Measurements from ENCODE around the gene FALEC. TPM values are rescaled to one million over a fixed set of nuclear protein-coding genes. Genes with fewer than 3 reads are reported as not detected.

FALEC gene
- total RNA-seq, 4 donors from 2014 or later = not detected

GRCh38 chr1:150558761-150559655, 43.5 kb downstream of the FALEC start:
- TF ChIP-seq EP300 (IDR thresholded peaks at IDR 0.05; ENCODE audit: low read depth) (no peak), POLR2AphosphoS5 (IDR thresholded peaks at IDR 0.05) (no peak), POLR2A (IDR thresholded peaks at IDR 0.05) (no peak)
- TF ChIP-seq, protein P1, sequence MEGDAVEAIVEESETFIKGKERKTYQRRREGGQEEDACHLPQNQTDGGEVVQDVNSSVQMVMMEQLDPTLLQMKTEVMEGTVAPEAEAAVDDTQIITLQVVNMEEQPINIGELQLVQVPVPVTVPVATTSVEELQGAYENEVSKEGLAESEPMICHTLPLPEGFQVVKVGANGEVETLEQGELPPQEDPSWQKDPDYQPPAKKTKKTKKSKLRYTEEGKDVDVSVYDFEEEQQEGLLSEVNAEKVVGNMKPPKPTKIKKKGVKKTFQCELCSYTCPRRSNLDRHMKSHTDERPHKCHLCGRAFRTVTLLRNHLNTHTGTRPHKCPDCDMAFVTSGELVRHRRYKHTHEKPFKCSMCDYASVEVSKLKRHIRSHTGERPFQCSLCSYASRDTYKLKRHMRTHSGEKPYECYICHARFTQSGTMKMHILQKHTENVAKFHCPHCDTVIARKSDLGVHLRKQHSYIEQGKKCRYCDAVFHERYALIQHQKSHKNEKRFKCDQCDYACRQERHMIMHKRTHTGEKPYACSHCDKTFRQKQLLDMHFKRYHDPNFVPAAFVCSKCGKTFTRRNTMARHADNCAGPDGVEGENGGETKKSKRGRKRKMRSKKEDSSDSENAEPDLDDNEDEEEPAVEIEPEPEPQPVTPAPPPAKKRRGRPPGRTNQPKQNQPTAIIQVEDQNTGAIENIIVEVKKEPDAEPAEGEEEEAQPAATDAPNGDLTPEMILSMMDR (IDR thresholded peaks at IDR 0.05) = no peak
- Histone ChIP-seq H3K4me1 (peaks cover 27 to 51% (median 45%) of the 10 kb centered on the region in 4 donors), H3K36me3 (no peaks in the 10 kb centered on the region), H3K27me3 (no peaks in the 10 kb centered on the region), H3K27ac (peak overlapping the region; percentile 98 to 99 (median 98)), H3K4me3 (no peak overlapping the region), H3K9me3 (no peaks in the 10 kb centered on the region)
- WGBS, 2 donors (ENCODE audit: low coverage in 1 of 2) = 85% methylated on average over 28 of the region's 28 CpGs; no CpG with 5 or more reads in 1 of the 2 donors
- intact Hi-C loops (cut with DNase I; ENCODE audit: low total_unique reads) = no loop called here
- peak; percentile 38 for DNase-seq
- in situ Hi-C loops (cut with MboI; ENCODE audit: low pct_ligation_motif_present in 1 of 4, low pct_unique_long_range_greater_than_20kb in 1 of 4, low sequenced_read_pairs in 3 of 4) = no loop called here

DNA sequence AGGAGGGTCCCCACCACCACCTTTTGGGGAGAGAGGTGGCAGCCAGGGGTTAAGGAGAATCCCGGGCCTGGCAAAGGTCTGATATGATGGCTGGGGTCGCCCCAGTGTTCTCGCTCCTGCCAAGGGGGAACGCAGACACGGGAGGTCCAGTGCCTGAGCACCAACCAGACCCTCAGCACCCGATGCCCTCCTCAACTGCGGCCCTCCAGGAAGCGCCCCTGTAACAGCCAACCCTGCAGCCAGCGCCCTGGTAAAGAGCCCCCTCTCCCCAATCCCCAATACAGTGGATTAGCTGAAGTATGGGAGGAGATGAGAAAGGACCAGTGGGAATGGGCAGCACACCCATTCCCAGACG, 44.1 kb downstream of the FALEC start:
- in situ Hi-C loops (cut with MboI; ENCODE audit: low pct_ligation_motif_present in 1 of 4, low pct_unique_long_range_greater_than_20kb in 1 of 4, low sequenced_read_pairs in 3 of 4) (loop anchor here in 1 of 4 donors (10.0 kb wide), 1 partner anchor 55 kb away; no protein-coding TSS in a partner anchor), intact Hi-C loops (cut with DNase I; ENCODE audit: low total_unique reads) (loop anchor here (2.0 to 5.0 kb wide), 2 partner anchors 17 to 58 kb away; no protein-coding TSS in a partner anchor)
- H3K4me3 ChIP-seq = peak overlapping the region in 1 of 4 donors; percentile 61

GRCh38 chr1:150560011-150560438, 44.5 kb downstream of the FALEC start:
- Histone ChIP-seq H3K9me3 (no peaks in the 10 kb centered on the region), H3K36me3 (no peaks in the 10 kb centered on the region), H3K4me3 (peak overlapping the region in 2 of 4 donors; percentile 42 to 61), H3K4me1 (peaks cover 37 to 61% (median 55%) of the 10 kb centered on the region in 4 donors), H3K27me3 (no peaks in the 10 kb centered on the region), H3K27ac (peak overlapping the region; percentile 98 to 99 (median 98))
- DNase-seq = peak; percentile 85
- TF ChIP-seq POLR2AphosphoS5 (IDR thresholded peaks at IDR 0.05) (peak in 2 of 3 donors; percentile 5 to 32), POLR2A (IDR thresholded peaks at IDR 0.05) (no peak)
- TF ChIP-seq, protein P1 (IDR thresholded peaks at IDR 0.05) = peak; percentile 90 to 97 (median 95)
- in situ Hi-C loops (cut with MboI; ENCODE audit: low pct_ligation_motif_present in 1 of 4, low pct_unique_long_range_greater_than_20kb in 1 of 4, low sequenced_read_pairs in 3 of 4) = loop anchor here in 1 of 4 donors (10.0 kb wide), 1 partner anchor 55 kb away; no protein-coding TSS in a partner anchor
- intact Hi-C loops (cut with DNase I; ENCODE audit: low total_unique reads) = loop anchor here (2.0 to 5.0 kb wide), 2 partner anchors 17 to 57 kb away; no protein-coding TSS in a partner anchor
- WGBS, 2 donors (ENCODE audit: low coverage in 1 of 2) = 14% methylated on average over 9 of the region's 9 CpGs; no CpG with 5 or more reads in 1 of the 2 donors

More for the DNA sequence above, 44.1 kb downstream of the FALEC start:
- H3K9me3 ChIP-seq = no peaks in the 10 kb centered on the region
- WGBS, 2 donors (ENCODE audit: low coverage in 1 of 2) = 68% methylated on average over 10 of the region's 10 CpGs; no CpG with 5 or more reads in 1 of the 2 donors
- TF ChIP-seq, protein P1 (IDR thresholded peaks at IDR 0.05) = no peak
- no peak for TF ChIP-seq POLR2AphosphoS5 (IDR thresholded peaks at IDR 0.05)
- no peak for TF ChIP-seq EP300 (IDR thresholded peaks at IDR 0.05; ENCODE audit: low read depth)
- no peak for TF ChIP-seq POLR2A (IDR thresholded peaks at IDR 0.05)
- H3K36me3 ChIP-seq = no peaks in the 10 kb centered on the region
- H3K27me3 ChIP-seq = no peaks in the 10 kb centered on the region
- no peak for DNase-seq
- peak overlapping the region; percentile 98 to 99 (median 98) for H3K27ac ChIP-seq
- peaks cover 33 to 57% (median 51%) of the 10 kb centered on the region in 4 donors for H3K4me1 ChIP-seq
